ENCODE data around the gene LAMTOR3. TPM values are rescaled to one million over a fixed set of nuclear protein-coding genes. Genes with fewer than 3 reads are reported as not detected.

LAMTOR3 gene
- total RNA-seq, 2 donors from 2014 or later, result 31.6 to 33.0 TPM

GRCh38 chr4:99887837-99888236 is 6.4 kb downstream of the LAMTOR3 start:
- no peak for DNase-seq
- Mint-ChIP-seq H3K9me3 (no peaks in the 10 kb centered on the region), H3K4me1 (no peaks in the 10 kb centered on the region), H3K27ac (no peak overlapping the region), H3K36me3 (ENCODE audit: low read depth) (peaks cover 3% of the 10 kb centered on the region), H3K4me3 (no peak overlapping the region), H3K27me3 (ENCODE audit: insufficient read depth) (no peaks in the 10 kb centered on the region)
- Histone ChIP-seq H3K36me3 (ENCODE audit: control insufficient read depth, insufficient read depth, low read length) (peaks cover 42% of the 10 kb centered on the region), H3K27ac (ENCODE audit: low read depth, low read length) (no peak overlapping the region), H3K9me3 (ENCODE audit: control insufficient read depth, low read length) (no peaks in the 10 kb centered on the region), H3K4me1 (ENCODE audit: control insufficient read depth, insufficient read depth, low read length) (peaks cover 5% of the 10 kb centered on the region), H3K4me3 (ENCODE audit: low read length) (no peak overlapping the region), H3K9ac (ENCODE audit: extremely low read depth, low read length, poor library complexity, severe bottlenecking) (no peak overlapping the region), H3K27me3 (ENCODE audit: control insufficient read depth, insufficient read depth, low read length, poor library complexity, severe bottlenecking) (no peaks in the 10 kb centered on the region)
- 85 to 86% methylated on average over 4 to 5 of the region's 5 CpGs for WGBS, 2 experiments (ENCODE audit: insufficient coverage in 1 of 2, insufficient read length in 1 of 2)
- TF ChIP-seq, protein P1, sequence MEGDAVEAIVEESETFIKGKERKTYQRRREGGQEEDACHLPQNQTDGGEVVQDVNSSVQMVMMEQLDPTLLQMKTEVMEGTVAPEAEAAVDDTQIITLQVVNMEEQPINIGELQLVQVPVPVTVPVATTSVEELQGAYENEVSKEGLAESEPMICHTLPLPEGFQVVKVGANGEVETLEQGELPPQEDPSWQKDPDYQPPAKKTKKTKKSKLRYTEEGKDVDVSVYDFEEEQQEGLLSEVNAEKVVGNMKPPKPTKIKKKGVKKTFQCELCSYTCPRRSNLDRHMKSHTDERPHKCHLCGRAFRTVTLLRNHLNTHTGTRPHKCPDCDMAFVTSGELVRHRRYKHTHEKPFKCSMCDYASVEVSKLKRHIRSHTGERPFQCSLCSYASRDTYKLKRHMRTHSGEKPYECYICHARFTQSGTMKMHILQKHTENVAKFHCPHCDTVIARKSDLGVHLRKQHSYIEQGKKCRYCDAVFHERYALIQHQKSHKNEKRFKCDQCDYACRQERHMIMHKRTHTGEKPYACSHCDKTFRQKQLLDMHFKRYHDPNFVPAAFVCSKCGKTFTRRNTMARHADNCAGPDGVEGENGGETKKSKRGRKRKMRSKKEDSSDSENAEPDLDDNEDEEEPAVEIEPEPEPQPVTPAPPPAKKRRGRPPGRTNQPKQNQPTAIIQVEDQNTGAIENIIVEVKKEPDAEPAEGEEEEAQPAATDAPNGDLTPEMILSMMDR (conservative IDR thresholded peaks at IDR 0.05), result no peak

GRCh38 chr4:99886146-99886545 is 8.1 kb downstream of the LAMTOR3 start:
- no peaks in the 10 kb centered on the region for H3K9me3 ChIP-seq (ENCODE audit: control insufficient read depth, low read length)
- Mint-ChIP-seq H3K4me1 (no peaks in the 10 kb centered on the region), H3K36me3 (ENCODE audit: low read depth) (peaks cover 8% of the 10 kb centered on the region), H3K9me3 (no peaks in the 10 kb centered on the region), H3K27me3 (ENCODE audit: insufficient read depth) (no peaks in the 10 kb centered on the region), H3K4me3 (no peak overlapping the region), H3K27ac (no peak overlapping the region)
- WGBS, 2 experiments (ENCODE audit: insufficient coverage in 1 of 2, insufficient read length in 1 of 2), result 86 to 100% methylated on average over 1 to 4 of the region's 4 CpGs
- no peak overlapping the region for H3K27ac ChIP-seq (ENCODE audit: low read depth, low read length)
- peaks cover 5% of the 10 kb centered on the region for H3K4me1 ChIP-seq (ENCODE audit: control insufficient read depth, insufficient read depth, low read length)
- H3K36me3 ChIP-seq (ENCODE audit: control insufficient read depth, insufficient read depth, low read length), result peaks cover 50% of the 10 kb centered on the region
- H3K9ac ChIP-seq (ENCODE audit: extremely low read depth, low read length, poor library complexity, severe bottlenecking), result no peak overlapping the region
- H3K4me3 ChIP-seq (ENCODE audit: low read length), result no peak overlapping the region
- DNase-seq, result no peak
- H3K27me3 ChIP-seq (ENCODE audit: control insufficient read depth, insufficient read depth, low read length, poor library complexity, severe bottlenecking), result no peaks in the 10 kb centered on the region
- TF ChIP-seq, protein P1 (conservative IDR thresholded peaks at IDR 0.05), result no peak

DNA sequence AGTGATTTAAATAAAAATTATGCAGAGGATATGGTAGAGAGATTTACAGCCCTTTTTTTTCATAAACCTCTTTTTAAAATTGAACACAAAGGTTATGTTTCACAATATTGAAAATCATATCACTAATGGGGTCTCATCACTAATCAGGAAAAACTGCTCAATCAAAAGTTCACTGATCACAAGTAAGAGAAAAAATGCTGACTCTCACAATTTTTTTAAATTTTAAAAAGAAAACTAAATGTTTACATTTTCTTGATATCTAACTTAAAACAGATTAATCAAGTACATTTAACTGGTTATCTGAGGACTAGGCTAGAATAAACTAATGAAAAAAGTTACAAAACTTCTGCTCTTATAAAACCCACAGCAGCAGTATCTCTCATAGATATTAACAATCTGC is 8.5 kb downstream of the LAMTOR3 start:
- no peak for DNase-seq
- TF ChIP-seq, protein P1 (conservative IDR thresholded peaks at IDR 0.05), result no peak
- Histone ChIP-seq H3K4me3 (ENCODE audit: low read length) (no peak overlapping the region), H3K27ac (ENCODE audit: low read depth, low read length) (no peak overlapping the region), H3K4me1 (ENCODE audit: control insufficient read depth, insufficient read depth, low read length) (peaks cover 5% of the 10 kb centered on the region), H3K9me3 (ENCODE audit: control insufficient read depth, low read length) (no peaks in the 10 kb centered on the region), H3K36me3 (ENCODE audit: control insufficient read depth, insufficient read depth, low read length) (peaks cover 52% of the 10 kb centered on the region), H3K27me3 (ENCODE audit: control insufficient read depth, insufficient read depth, low read length, poor library complexity, severe bottlenecking) (no peaks in the 10 kb centered on the region), H3K9ac (ENCODE audit: extremely low read depth, low read length, poor library complexity, severe bottlenecking) (no peak overlapping the region)
- no peaks in the 10 kb centered on the region for H3K27me3 Mint-ChIP-seq (ENCODE audit: insufficient read depth)
- H3K36me3 Mint-ChIP-seq (ENCODE audit: low read depth), result peaks cover 10% of the 10 kb centered on the region
- no peaks in the 10 kb centered on the region for H3K4me1 Mint-ChIP-seq
- no peak overlapping the region for H3K27ac Mint-ChIP-seq
- no peaks in the 10 kb centered on the region for H3K9me3 Mint-ChIP-seq
- no peak overlapping the region for H3K4me3 Mint-ChIP-seq

Data from endodermal cell (in vitro differentiated cells).